ENCODE measurements around the gene PTPRN2. TPM values are rescaled to one million over a fixed set of nuclear protein-coding genes. Genes with fewer than 3 reads are reported as not detected.
"Not testable (repeated sequence)": the region's sequence is repeated elsewhere in the genome, so short reads cannot be mapped to it uniquely, and the experiment has no call there.

PTPRN2 gene
- total and polyA plus RNA-seq, 2 donors (not counting 3 experiments of a cell fraction or from before 2014, with no cell fraction given), result 0.62 to 0.88 TPM

DNA sequence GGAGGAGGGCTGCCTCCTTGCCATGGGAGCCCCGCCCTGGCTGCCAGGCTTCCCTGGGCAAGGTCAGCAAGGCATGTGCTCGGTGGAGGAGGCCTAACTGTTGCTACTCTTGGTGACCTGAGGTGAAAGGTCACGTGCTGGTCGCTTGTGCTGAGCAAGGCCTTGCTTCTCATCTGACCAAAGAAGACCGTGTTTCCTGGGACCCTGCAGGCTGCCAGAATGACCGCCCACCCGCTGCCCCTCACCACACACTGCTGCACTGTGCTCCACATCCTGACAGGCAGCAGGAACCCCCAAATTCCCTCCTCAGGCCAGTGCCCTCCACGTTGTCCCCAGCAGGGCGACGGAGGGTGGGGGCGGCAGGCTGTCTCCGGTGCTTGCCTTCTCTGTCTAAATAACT, 808.4 kb downstream of the PTPRN2 start:
- intact Hi-C loops (cut with micrococcal nuclease) (no loop called here), dilution Hi-C loops (cut with MboI; ENCODE audit: extremely low pct_ligation_motif_present, low sequenced_read_pairs) (no loop called here)
- Histone ChIP-seq H3K27me3 (ENCODE audit: control insufficient read depth in 2 of 2, insufficient read depth in 2 of 2, low read length in 2 of 2) (no peaks in the 10 kb centered on the region), H2AFZ (ENCODE audit: low read depth, low read length) (no peak overlapping the region), H3K79me2 (ENCODE audit: control insufficient read depth, insufficient read depth, low read length) (no peaks in the 10 kb centered on the region), H3K27ac (ENCODE audit: insufficient read depth, low read depth, low read length) (no peak overlapping the region), H3K9me1 (replicated peaks; ENCODE audit: control insufficient read depth, extremely low read depth, insufficient read depth, low read length) (no peaks in the 10 kb centered on the region), H3K4me1 (ENCODE audit: control insufficient read depth, extremely low read depth, insufficient read depth, low read length) (no peaks in the 10 kb centered on the region), H3K36me3 (ENCODE audit: control insufficient read depth in 2 of 2, extremely low read depth in 1 of 2, insufficient read depth in 2 of 2, low read length in 2 of 2) (no peaks in the 10 kb centered on the region), H3K9me3 (replicated peaks; ENCODE audit: control insufficient read depth, insufficient read depth, low read length) (peaks cover 7% of the 10 kb centered on the region), H3K4me3 (replicated peaks in 1 of 3; ENCODE audit: insufficient read depth in 1 of 3, low read depth in 1 of 3, low read length in 3 of 3) (no peak overlapping the region), H4K20me1 (replicated peaks; ENCODE audit: control insufficient read depth, extremely low read depth, insufficient read depth, low read length) (no peaks in the 10 kb centered on the region), H3K9ac (replicated peaks; ENCODE audit: extremely low read depth, insufficient read depth, low read length) (no peak overlapping the region), H3K4me2 (ENCODE audit: insufficient read depth, low read length) (no peak overlapping the region)
- CTCF ChIA-PET, result no interaction called here
- FAIRE-seq, result no peak
- POLR2A ChIA-PET, result no interaction called here
- no peak for DNase-seq (ENCODE audit: low read depth, low spot score)
- BruUV-seq (replicated peaks), result no TSS peak
- TF ChIP-seq FOS (IDR thresholded peaks at IDR 0.05; ENCODE audit: borderline replicate concordance, insufficient read depth, low read length), result no peak
- TF ChIP-seq POLR2A (IDR thresholded peaks at IDR 0.05; ENCODE audit: low read depth, low read length), result no peak

DNA sequence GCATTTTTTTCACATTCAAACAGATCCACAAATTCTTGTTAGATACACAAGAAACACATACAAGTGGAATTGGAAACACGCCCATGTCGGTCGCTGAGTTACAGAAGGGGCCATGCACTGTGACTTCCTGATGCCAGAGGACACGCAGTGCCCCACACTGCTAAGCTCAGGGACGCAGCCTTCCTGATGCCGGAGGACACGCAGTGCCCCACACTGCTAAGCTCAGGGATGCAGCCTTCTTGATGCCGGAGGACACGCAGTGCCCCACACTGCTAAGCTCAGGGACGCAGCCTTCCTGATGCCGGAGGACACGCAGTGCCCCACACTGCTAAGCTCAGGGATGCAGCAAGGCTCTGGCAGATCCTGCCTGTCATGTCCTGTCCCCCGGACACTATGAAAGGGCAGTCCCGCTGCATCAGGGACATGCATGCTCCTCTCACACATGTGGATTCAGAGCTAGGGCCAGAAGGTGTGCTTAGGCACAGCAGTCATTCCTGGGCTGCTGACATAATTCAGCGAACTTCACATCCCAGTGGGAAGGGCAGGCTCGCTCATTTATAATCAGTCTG, 810.3 kb downstream of the PTPRN2 start:
- H2AFZ ChIP-seq (ENCODE audit: low read depth, low read length); POLR2A ChIA-PET; FAIRE-seq; DNase-seq (ENCODE audit: low read depth, low spot score); H3K27me3 ChIP-seq (ENCODE audit: control insufficient read depth in 2 of 2, insufficient read depth in 2 of 2, low read length in 2 of 2); BruUV-seq (replicated peaks); H3K27ac ChIP-seq (ENCODE audit: insufficient read depth, low read depth, low read length); H3K4me3 ChIP-seq (replicated peaks in 1 of 3; ENCODE audit: insufficient read depth in 1 of 3, low read depth in 1 of 3, low read length in 3 of 3); H3K4me2 ChIP-seq (ENCODE audit: insufficient read depth, low read length); H3K36me3 ChIP-seq (ENCODE audit: control insufficient read depth in 2 of 2, extremely low read depth in 1 of 2, insufficient read depth in 2 of 2, low read length in 2 of 2); CTCF ChIA-PET; H4K20me1 ChIP-seq (replicated peaks; ENCODE audit: control insufficient read depth, extremely low read depth, insufficient read depth, low read length); H3K9me3 ChIP-seq (replicated peaks; ENCODE audit: control insufficient read depth, insufficient read depth, low read length); H3K79me2 ChIP-seq (ENCODE audit: control insufficient read depth, insufficient read depth, low read length); H3K4me1 ChIP-seq (ENCODE audit: control insufficient read depth, extremely low read depth, insufficient read depth, low read length); H3K9ac ChIP-seq (replicated peaks; ENCODE audit: extremely low read depth, insufficient read depth, low read length); H3K9me1 ChIP-seq (replicated peaks; ENCODE audit: control insufficient read depth, extremely low read depth, insufficient read depth, low read length); intact Hi-C loops (cut with micrococcal nuclease); dilution Hi-C loops (cut with MboI; ENCODE audit: extremely low pct_ligation_motif_present, low sequenced_read_pairs): not testable (repeated sequence)

Data from endothelial cell of umbilical vein (primary cell).